Measurements from ENCODE around the gene SEMA5A.

SEMA5A gene

DNA sequence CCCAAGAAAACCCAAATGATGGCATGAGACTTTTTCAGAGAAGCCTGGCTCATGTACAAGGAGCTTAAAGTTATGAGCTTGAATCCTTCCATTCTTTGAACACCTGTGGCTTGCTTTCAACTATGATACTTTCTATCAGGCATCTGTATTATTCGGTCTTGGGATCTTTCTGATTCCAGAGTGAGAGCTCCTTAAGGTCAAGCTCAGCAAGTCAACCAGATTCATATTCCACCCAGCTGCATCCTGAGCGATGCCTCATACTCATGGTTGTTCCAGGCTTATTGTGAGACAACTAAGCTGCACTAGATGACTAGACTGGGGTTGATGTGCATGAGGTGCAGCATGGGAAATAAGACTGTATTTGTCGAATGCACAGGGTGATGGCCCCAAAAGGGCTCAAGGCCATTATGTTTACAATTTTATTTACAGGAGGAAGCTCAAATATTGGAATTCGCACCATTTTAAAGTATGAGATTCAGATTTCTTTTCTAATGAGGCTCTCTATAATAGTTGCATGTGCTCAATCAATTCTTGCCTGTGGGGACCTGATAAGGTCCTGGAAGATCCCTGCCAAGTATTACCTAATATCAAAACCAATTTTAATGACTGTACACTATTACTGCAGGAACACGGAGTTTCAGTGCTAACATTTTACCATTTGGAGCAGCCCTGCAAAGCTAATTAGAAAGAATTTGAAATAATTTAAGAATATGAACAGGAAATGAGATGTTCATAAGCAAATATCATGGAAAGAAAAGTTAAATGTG lies 453.8 kb downstream of the SEMA5A start:
- DNase-seq, result no peak

DNA sequence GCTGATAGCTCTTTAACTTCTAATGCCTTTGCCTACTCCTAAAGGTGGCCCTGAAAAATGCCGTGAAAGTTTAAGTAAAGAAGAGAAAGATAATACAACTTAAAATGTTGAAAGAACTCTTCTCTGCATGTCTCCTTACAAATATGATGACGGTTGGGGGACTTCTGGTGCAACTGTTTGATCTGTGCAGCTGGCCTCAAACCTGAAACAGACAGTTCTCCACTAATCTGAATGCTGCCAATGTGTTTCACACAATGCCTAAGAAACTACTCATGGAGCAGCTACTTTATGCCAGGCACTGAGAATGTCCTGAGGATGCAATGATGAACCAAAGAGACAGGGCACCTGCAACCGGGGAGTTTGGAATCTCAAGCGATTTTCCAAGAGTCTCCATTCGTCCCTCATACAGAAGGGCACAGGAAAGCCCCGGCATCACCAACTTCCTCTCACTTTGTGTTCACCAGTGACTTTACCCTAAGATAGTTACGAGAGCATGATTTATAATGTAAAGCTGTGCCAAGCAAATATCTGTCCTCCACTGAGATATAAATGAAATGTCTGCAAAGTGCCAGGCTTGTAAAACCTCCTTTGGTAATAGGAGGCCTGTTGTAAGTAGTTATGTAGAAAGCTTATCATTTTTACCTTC lies 455.4 kb downstream of the SEMA5A start:
- DNase-seq, result no peak

DNA sequence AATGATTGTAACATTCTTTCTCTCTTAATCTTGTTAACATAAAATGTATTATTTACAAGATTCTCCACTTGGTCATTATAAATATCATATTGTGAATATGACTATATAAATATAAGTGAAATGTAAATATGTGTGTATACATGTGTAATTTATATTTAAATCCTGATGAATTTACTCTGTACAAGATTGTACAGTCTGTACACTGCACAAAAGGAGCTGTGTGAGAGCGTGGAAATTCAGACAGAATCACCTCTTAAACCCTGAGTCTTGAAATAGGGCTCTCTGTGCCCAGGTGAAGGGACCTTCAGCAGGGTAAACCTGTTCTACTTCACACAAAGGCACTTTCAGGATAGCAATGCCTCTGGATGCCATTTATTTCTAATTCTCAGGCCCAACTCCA lies 456.0 kb downstream of the SEMA5A start:
- DNase-seq, result no peak

DNA sequence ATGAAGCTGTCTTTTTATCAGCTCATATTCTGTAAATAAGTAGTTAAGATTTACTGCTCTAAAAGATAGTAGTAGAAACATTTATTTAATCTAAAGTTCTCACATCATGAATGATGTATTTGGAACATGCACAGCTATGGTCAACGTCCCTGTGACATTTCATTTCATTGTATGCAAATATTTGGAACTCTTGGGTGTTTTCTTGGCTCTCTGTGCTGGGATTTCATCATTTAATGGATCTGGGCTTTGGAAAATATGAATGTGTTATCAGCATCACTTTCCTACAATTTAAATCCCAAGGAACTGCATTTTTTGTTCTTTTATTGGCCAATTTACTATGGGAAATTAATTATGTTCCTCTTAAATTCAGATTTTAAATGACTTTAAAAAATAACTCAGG lies 462.9 kb downstream of the SEMA5A start:
- DNase-seq, result no peak

DNA sequence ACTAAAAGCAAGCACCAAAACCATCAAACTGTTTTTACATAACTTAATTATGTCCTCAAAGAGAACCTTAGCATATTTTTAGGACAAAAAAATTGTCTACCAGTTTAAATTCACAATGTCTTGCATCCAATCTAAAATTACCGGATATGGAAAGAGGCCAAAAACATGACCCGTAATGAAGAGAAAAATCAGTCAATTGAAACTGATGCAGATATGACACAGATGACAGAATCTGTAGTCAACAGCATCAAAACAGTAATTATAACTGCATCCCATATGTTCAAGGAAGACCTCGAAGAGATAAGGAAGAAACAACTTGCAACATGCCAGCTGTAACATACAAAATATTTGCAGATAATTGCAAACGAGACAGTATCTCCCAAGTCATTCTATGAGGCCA lies 473.2 kb downstream of the SEMA5A start:
- no peak for DNase-seq

DNA sequence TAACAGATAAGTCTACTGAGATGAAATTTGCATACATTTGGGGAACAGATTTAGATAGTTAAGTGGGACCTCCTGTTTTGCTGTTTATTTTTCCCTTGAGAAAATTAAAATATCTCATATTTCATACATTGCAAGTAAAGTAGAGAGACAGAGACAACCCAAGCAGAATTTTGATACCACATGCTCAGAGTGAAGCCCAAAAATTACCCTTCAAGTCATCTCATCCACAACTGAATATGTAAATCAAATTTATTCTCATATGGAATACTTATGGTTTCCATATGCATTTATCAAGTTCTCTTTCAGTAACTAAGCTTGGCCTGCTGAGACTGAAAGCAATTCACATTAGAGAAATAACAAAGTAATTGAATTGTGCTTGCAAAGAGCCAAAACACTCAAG lies 474.4 kb downstream of the SEMA5A start:
- DNase-seq, result no peak

DNA sequence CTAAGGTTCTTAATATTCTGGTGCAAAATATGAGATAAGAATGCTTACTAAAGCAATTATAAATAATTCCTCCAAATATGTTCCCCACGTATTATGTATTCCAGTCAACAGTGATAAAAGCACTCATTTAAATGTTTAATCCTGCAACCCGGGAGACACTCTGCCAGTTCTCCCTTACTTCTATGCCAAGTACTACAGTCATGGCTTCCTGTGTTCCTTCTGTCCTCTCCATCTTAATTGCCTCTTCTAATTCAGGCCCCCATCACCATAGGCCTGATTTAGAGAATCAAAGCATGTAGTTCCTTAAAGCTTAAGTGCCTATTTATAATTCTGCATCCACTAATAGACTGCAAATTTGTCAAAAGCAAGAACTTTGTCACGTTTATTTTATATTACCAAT lies 474.8 kb downstream of the SEMA5A start:
- DNase-seq, result no peak

DNA sequence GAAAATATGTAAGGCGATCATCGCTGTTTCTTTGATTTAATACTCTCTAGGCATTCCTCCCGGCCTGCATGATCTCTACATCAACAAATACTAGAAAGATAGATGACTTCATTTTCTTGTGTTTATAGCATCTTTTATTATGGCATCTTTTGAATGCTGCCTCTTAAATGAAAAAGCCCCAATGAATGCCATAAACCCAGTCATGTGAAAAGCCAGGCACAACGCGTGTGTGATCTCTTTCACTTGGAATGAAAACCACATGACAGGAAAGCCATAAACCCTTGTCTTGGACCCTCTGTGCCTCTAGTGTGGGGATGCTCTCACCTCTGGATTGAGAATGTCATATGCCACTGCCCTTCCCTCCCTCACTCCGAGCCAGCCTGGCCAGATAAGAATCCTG lies 476.2 kb downstream of the SEMA5A start:
- no peak for DNase-seq

DNA sequence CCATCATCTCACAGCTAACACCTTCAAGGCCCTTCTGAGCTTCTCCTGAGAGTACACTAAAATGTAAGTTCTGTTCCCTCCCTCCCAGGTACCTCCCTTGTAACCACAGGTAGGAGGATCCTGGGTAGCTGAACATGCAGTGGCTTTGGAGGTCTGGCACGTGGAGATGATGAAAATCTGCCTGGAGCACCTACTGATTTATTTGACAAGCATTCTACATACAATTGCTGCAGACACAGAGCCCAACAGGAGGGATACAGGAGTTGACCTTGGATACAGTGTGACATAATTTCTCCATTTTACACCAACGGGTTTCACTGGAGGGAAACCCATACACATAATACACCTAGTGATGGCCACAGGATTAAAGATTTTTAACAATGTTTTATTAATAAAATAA lies 478.7 kb downstream of the SEMA5A start:
- DNase-seq, result no peak

DNA sequence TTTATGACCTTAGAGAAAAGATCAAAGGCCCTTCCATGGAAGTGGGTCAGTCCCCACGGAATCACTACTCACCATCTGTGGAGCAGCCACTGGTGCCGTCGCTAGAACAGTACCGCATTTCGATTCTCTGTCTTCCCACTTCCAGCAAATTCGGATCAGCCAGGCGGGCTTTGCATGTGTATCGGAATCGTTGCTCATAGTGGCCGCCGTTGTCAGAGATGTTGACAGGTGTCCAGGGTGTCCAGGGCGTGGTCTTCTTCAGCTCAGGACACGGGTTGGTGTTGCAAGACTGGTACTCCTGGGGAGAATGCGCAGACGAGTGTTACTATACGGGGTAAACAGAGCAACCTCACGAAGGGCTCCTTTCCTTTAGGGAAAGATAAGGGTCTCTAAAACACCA lies 479.5 kb downstream of the SEMA5A start:
- DNase-seq, result no peak

DNA sequence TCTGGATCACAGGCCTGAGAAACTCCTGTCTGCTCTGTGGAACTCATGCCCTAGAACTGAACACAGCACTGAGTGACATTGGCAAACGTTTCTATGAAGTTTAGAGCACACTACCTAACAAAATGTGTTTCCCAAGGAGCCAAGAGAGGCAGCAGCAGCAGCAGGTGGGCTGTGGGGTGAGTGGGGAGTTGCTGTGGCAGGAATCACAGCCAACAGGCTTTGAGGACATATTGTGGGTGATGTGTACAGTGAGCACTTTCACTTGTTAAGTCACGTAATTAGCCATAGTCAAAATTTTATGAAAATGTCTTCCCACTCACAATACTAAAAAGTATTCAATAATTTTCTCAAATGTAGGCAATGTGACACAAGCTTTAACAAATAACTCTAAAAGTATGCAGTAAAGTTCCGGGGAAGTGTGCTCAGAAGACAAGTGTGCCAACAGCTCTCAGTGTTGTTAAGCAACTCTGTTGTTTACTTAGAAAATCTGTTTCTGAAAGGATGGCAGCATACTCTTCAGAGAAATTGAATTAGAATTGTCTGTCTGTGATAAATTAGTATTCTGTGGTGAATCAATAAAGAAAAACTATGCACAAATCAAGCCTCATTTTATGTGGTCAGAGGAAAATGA lies 482.1 kb downstream of the SEMA5A start:
- no peak for DNase-seq

DNA sequence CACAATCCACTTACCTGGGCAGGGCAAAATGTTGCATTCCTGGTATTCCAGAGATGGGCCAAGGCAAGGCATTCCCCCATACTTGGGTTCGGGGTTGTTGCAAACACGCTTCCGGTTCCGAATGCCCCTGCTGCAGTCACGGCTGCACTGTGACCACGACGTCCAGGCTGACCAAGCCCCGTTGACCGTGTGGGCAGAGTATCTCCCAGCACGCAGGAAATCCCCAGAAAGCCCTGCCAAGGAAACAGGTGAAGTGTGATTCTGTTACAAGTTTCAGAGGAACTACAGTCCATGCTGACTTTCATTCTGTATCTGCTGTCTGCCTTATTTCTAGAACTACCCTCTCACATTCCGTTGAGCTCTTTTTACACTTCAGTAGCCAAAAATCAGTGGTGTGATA lies 483.0 kb downstream of the SEMA5A start:
- DNase-seq, result no peak

DNA sequence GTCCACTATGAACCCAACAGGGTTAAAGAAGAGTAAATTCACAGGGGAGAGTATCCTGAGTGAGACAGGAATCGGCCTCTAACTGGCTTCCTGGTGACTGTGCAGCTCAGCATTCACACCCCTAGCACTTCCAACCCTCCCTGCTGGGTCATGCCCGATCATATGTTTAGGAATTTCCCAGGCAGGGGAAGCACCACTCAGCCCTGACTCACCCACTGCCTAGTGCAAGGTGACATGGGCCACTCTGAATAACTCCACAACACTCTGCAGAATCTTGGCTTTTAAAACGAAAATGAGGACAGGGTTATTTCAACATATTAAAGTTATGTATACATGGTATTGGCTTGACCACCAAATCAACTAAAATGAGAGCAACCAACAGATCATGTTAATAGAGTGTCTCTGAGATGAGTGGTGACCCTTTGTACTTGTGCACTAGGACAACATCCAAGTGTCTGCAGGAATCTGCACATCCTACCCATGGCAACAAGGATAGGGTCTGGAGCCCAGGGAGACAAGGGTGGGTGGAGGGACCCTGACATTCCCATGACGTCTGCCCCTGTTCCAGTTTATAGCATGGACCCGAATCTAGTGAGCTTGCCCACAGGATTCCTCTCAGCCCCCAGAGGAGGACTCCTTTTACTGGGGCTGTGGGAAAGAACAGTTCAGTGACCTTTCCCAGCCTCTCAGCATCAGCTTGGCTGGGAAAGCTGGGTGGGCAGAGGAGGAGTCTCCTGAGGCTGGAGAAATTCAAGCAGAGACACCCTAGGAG lies 485.8 kb downstream of the SEMA5A start:
- no peak for DNase-seq

DNA sequence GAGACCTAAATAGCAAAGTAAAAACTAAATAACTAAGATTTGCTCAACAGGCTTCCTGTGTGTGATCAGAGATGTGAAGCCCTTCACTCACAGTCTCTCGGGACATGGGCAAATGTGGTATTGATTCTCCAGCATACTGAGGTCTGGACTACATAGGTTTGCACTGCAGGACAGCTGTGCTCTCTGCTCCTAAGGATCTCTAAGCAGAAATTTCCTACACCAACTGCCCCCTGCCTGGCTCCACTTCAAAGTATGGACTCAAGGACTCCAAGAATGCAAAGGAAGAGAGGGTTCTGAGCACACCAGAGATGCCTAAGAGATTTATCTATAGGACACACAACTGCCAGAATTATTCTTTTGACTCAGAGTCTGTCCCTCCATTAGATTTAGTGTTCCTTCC lies 487.2 kb downstream of the SEMA5A start:
- no peak for DNase-seq

DNA sequence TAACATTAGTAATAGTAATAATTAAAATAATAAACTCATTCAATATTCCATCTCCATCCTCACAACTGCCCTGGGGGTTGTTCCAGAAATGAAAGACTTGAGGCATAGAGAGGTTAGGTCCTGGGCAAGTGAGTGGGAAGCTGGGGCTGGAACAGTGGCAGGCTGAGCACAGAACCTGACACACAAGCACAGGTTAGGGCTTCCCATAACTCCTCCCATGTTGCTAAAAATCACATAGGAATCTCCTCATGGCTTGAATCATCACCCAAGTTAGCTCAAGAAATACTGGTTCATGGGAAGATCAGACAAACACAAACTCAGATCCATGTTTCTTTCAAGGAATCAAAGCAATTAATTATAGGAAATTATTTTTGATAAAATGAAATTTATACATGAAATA lies 487.7 kb downstream of the SEMA5A start:
- no peak for DNase-seq

DNA sequence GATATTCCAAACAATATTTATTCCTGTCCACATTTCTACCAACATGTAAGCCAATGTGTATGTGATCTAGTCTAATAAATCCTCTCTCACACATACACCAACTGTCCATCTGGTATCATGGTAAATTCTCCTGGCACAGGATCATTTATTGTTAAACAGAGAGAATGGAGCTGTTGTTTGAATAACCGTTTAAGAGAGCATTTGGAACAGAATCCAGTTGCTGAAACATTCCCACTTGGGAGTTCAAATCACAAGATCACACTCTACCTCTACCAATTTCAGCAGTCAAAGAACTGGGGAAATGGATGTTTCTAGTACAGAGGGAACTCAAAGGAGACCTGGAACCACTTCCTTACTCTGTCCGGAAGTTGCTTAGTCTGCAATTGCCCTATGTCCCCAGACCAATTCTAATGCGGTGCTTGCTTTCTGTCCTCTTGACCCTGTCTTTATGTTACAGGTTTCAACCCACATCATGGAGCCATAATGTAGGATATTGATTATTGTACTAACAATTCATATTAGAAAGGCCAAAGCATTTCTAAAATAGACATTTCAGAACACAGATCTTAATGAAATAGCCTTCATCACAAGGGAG lies 488.4 kb downstream of the SEMA5A start:
- DNase-seq, result no peak

DNA sequence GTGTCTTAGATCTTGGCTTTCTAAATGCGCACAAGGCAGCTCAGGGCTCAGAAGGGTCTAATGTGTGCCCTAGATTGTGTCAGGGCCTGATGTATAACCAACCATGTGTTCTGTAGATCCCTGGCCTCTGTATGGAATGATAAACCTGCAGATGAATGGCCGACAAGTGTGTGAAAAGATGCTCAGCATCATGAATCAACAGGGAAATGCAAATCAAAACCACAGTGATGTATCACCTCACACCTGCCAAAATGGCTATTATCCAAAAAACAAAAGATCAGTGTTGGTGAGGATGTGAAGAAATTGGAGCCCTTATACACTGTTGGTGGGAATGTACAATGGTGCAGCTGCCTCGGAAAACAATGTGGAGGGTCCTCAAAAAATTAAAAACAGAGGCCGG lies 489.8 kb downstream of the SEMA5A start:
- no peak for DNase-seq

DNA sequence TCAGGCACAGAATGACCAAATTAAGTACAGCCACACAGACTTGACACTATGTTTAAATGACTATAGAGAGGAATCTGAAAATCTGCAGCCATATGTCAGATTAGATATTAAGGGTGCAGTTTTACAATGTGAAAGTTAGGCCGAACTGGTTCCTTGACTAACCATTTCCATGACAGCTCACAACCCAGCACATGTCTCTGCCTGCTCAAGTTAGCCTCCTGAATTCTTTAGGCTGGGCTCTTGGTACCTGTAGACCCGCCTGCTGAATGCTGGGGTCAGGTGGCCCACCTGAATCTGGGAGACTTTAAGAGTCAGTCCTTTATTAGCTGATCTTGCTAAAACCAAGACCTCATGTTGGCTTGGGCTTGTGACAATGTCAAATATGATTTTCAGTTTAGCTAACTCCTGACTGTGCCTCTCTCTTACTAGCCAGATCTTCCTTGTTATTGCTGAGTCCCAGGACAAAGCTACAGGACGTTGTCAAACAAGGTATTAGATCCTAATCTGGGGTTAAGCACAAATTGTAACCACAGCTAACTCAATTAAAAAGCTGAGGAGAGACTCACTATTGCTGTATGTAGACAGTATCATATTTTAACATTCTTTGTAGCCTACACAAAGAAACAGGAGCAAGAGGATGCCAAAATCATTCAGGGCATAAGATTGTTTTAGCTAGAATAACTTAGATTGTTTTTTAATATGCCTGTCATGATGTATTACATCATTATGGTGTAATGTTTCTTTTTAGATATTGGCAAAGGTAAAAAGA lies 490.9 kb downstream of the SEMA5A start:
- no peak for DNase-seq

DNA sequence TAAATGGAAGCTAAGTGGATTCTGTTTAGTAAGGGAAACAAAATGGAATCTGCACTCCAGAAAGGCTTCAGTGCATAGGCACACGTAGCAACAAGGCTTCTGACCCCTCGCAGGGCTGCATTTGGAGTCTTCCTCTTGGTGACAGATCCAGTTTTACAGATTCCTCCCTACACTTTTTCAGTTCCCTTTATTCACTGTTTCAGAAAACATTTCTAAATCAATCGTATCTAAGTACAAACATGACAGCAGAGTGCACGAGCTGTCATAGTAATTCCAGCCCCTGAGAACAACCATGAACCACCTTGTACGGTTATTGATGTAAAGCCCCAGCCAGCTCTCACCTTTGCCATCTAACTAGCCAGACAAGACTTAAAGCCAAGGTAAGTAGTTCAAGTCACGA lies 491.6 kb downstream of the SEMA5A start:
- DNase-seq, result no peak

DNA sequence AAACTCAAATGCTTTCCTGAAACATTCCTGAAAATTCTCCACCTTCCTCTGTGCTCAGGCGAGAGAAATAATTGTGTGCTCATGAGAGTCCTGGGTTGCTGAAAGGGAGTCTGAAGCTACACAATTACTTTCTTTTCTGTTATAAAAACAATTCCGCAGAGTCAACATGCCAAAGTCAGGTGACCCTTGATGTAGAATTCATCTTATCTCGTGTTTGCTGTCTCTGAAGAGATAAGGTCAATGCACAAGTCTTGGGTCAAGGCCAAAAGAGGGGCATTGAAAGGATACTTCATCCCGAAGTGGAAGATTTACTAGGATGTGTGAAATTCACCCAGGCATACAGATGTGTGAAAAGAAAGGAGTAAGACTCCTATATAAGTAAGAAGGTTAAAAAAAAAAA lies 493.5 kb downstream of the SEMA5A start:
- DNase-seq, result no peak

DNA sequence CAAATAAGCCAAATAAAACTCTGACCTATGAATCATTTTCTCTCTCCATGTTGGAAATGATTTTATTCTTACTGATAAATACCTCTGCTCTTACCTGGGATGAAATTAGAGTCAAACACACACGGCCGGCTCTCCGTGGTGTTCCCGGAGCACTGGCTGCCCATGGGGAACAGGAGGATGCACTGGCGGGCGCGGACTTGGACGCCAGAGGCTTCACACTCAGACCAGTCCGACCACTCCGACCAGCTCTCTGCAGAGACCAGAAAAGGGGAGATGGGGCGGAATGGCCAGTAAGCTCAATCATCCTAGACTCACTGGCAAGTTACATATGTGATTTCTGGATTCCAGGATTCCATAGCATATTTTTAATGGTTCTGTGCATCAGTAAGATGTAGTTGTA lies 494.1 kb downstream of the SEMA5A start:
- DNase-seq, result no peak

DNA sequence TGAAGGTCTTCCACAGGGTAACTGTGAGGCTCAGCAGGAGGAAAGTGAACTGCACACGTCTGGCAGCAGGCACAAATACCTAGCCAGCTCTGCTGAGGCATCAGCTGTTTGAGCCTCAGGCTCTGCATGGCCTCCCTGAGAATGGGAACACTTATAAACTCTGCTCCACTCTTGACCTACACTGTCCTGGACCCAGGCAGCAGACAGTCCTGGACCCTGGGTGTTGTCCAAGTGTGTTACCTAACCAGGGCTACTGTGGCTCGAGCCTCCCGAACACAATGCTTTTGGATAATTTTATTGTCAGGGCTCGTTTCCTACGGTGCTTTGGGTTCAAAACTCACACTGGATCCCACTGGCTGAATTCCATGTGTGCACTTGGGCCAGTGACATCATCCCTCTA lies 497.9 kb downstream of the SEMA5A start:
- no peak for DNase-seq

All from NCI-H1417 treated with DMSO at 0.1 percent for 48 hours (cell line).